K562 (cell line): ENCODE data around the gene NAA11. TPM values are rescaled to one million over a fixed set of nuclear protein-coding genes. Genes with fewer than 3 reads are reported as not detected.

Source experiments
- CEBPB ChIP-seq: fragments of 450-650 bp; IDR thresholded peaks from 2 replicates; pipeline ENCODE4 v1.6.1; 2016; ENCODE audit warnings: missing genetic modification characterization, missing compliant biosample characterization
- CEBPG ChIP-seq, 3 experiments: fragments of 200-800 bp in 1 of 3; sonication (Bioruptor generic) in 1 of 3; sonication (generic) in 1 of 3; formaldehyde crosslinking in 1 of 3; IDR thresholded peaks in 2 of 3; conservative IDR thresholded peaks in 1 of 3; 2 replicates each; pipeline versions ENCODE4 v1.6.1 to v1.8.0; 2016 to 2022; ENCODE audit warnings: missing compliant biosample characterization in 2 of 3, missing genetic modification characterization in 2 of 3, mild to moderate bottlenecking in 1 of 3, missing genetic modification reagents in 1 of 3
- L3MBTL2 ChIP-seq: fragments of 450-650 bp; IDR thresholded peaks from 2 replicates; pipeline ENCODE4 v1.6.1; 2016; ENCODE audit warnings: mild to moderate bottlenecking, moderate library complexity
- NR2C1 ChIP-seq, 2 experiments: fragments of 450-650 bp; IDR thresholded peaks; 2 replicates each; pipeline ENCODE4 v1.6.1; 2017; ENCODE audit warnings: mild to moderate bottlenecking in 2 of 2, antibody characterized with exemption in 1 of 2, inconsistent platforms in 1 of 2, missing compliant biosample characterization in 1 of 2, missing genetic modification characterization in 1 of 2
- RAD21 ChIP-seq, 2 experiments: fragments of 250-450 bp in 1 of 2; fragments of 450-650 bp in 1 of 2; sonication (Bioruptor Pico) in 1 of 2; formaldehyde crosslinking in 1 of 2; IDR thresholded peaks in 1 of 2; conservative IDR thresholded peaks in 1 of 2; 2 replicates each; pipeline versions ENCODE4 v1.4.0 to v1.8.0; 2020 to 2022; ENCODE audit warnings: mild to moderate bottlenecking in 2 of 2, moderate library complexity in 1 of 2
- RAD51 ChIP-seq: fragments of 450-650 bp; IDR thresholded peaks from 2 replicates; pipeline ENCODE4 v1.7.1; 2016; ENCODE audit warnings: low read depth, mild to moderate bottlenecking, borderline replicate concordance
- TFE3 ChIP-seq: fragments of 450-650 bp; formaldehyde crosslinking; IDR thresholded peaks from 2 replicates; pipeline ENCODE4 v1.4.0; 2020; ENCODE audit warnings: mild to moderate bottlenecking, mixed read lengths
- polyA plus RNA-seq, 8 experiments: library from polyadenylated mRNA; depleted of rRNA in 4 of 8; stranded (reverse) in 5 of 8; unstranded in 3 of 8; fragments of >200 nt; fragmentation: Nextera tagmentation in 2 of 8; fragmentation: Illumina TruSeq in 1 of 8; extraction: Ambion mirVana in 2 of 8; extraction: Trizol in 1 of 8; gene quantifications; 2 replicates each; pipeline versions ENCODE4 v1.2.1 to v1.2.3, GENCODE V29; 2011 to 2014; ENCODE audit warnings: inconsistent platforms in 1 of 8, missing spikeins in 1 of 8
- total RNA-seq, 7 experiments: library from RNA; depleted of rRNA in 6 of 7; stranded (reverse); fragments of >200 nt in 6 of 7; fragmentation: Illumina TruSeq in 2 of 7; extraction: Trizol in 2 of 7; gene quantifications; 2 replicates each; pipeline versions ENCODE4 v1.2.1 to v1.2.3, GENCODE V29; 2011 to 2021; ENCODE audit warnings: low replicate concordance in 1 of 7
- TF ChIP-seq, protein P1 (sequence below): sonication (generic); formaldehyde crosslinking; IDR thresholded peaks from 2 replicates; pipeline ENCODE4 v1.8.1; 2022; ENCODE audit warnings: missing genetic modification reagents

Gene NAA11
- total and polyA plus RNA-seq, 9 of the 15 experiments (the other 6 are each of a cell fraction or from before 2014, with no cell fraction given): 17.1 to 34.6 (median 23.1) TPM

DNA sequence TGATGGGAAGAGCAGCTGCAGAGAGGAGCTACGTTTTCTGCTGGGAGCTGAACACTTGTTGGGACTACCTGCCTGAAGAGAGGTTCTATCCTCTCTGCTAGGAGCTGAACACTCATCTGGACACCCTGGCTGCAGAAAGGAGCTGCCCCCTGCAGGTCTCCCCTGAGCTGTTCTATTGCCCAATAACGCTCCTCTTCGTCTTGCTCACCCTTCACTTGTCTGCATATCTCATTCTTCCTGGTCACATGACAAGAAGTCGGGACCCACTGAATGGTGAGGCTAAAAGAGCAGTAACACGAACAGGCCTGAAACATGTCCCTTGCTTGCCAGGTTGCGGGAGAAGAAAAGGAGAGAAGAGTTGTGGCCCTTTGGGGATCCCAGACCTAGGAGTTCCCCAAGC is 27.8 kb downstream of the NAA11 start (continued):
- peak; percentile 55; the same call in 1 of the 2 replicates for TF ChIP-seq RAD51
- TF ChIP-seq CEBPB (tag): peak; percentile 90
- no peak for TF ChIP-seq L3MBTL2
- TF ChIP-seq TFE3: peak; percentile 63
- no peak for TF ChIP-seq NR2C1 (IDR thresholded peaks at IDR 0.05)
- TF ChIP-seq NR2C1 (tag; IDR thresholded peaks at IDR 0.05): no peak
- peak in 1 of 2 experiments; percentile 41; a peak in 2 of 4 replicates for TF ChIP-seq RAD21 (CRISPR knock-in tag; conservative IDR thresholded peaks at IDR 0.05 in 1 of 2, IDR thresholded peaks at IDR 0.05 in 1 of 2)
- TF ChIP-seq, protein P1, sequence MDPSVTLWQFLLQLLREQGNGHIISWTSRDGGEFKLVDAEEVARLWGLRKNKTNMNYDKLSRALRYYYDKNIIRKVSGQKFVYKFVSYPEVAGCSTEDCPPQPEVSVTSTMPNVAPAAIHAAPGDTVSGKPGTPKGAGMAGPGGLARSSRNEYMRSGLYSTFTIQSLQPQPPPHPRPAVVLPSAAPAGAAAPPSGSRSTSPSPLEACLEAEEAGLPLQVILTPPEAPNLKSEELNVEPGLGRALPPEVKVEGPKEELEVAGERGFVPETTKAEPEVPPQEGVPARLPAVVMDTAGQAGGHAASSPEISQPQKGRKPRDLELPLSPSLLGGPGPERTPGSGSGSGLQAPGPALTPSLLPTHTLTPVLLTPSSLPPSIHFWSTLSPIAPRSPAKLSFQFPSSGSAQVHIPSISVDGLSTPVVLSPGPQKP (CRISPR knock-in tag): no peak
- peak; percentile 25; the same call in 1 of the 2 replicates for TF ChIP-seq CEBPG (CRISPR knock-in tag; IDR thresholded peaks at IDR 0.05)
- TF ChIP-seq CEBPG (tag; conservative IDR thresholded peaks at IDR 0.05 in 1 of 2, IDR thresholded peaks at IDR 0.05 in 1 of 2): peak; percentile 32 to 69; a peak in 3 of 4 replicates
